Right hindlimb (tissue), 1 donor: ENCODE data around the gene RAB28.
A peak's percentile ranks its signal among the peaks of the same experiment; 100 is the strongest.
"Not testable (repeated sequence)": the region's sequence is repeated elsewhere in the genome, so short reads cannot be mapped to it uniquely, and the experiment has no call there.

Experiments
- DNase-seq: peaks from one replicate; pipeline ENCODE4 v3.0.0-alpha.2; 2018

The RAB28 gene

GRCh38 chr4:13445841-13446790, 38.0 kb downstream of the RAB28 start:
- peak; percentile 25 for DNase-seq

GRCh38 chr4:13441506-13441905, 42.6 kb downstream of the RAB28 start:
- no peak for DNase-seq

- DNase-seq = no peak
Measured at GRCh38 chr4:13436962-13437361, 47.2 kb downstream of the RAB28 start.

- DNase-seq = no peak
Measured at GRCh38 chr4:13432453-13432852, 51.7 kb downstream of the RAB28 start.

GRCh38 chr4:13430834-13431568, 53.1 kb downstream of the RAB28 start:
- DNase-seq = no peak

GRCh38 chr4:13427599-13428325, 56.4 kb downstream of the RAB28 start:
- DNase-seq = no peak

- DNase-seq = no peak
Measured at GRCh38 chr4:13415068-13415785, 68.9 kb downstream of the RAB28 start.

GRCh38 chr4:13413729-13414437, 70.3 kb downstream of the RAB28 start:
- no peak for DNase-seq

- DNase-seq = no peak
Measured at GRCh38 chr4:13411942-13412341, 72.2 kb downstream of the RAB28 start.

GRCh38 chr4:13409324-13409723, 74.8 kb downstream of the RAB28 start:
- no peak for DNase-seq

- not testable (repeated sequence) for DNase-seq
Measured at GRCh38 chr4:13406156-13406555, 78.0 kb downstream of the RAB28 start.

GRCh38 chr4:13403833-13404232, 80.3 kb downstream of the RAB28 start:
- no peak for DNase-seq

- no peak for DNase-seq
Measured at GRCh38 chr4:13403326-13403725, 80.8 kb downstream of the RAB28 start.

GRCh38 chr4:13399257-13399656, 84.9 kb downstream of the RAB28 start:
- no peak for DNase-seq

- no peak for DNase-seq
Measured at GRCh38 chr4:13396161-13396560, 88.0 kb downstream of the RAB28 start.

GRCh38 chr4:13389901-13390300, 94.2 kb downstream of the RAB28 start:
- not testable (repeated sequence) for DNase-seq

GRCh38 chr4:13386405-13387107, 97.6 kb downstream of the RAB28 start:
- no peak for DNase-seq

GRCh38 chr4:13384055-13384454, 100.1 kb downstream of the RAB28 start:
- no peak for DNase-seq

- DNase-seq = no peak
Measured at GRCh38 chr4:13378973-13379759, 105.0 kb downstream of the RAB28 start.

GRCh38 chr4:13371048-13371447, 113.1 kb downstream of the RAB28 start:
- DNase-seq = no peak
